ENCODE measurements around the gene TNFSF8.

TNFSF8 gene

DNA sequence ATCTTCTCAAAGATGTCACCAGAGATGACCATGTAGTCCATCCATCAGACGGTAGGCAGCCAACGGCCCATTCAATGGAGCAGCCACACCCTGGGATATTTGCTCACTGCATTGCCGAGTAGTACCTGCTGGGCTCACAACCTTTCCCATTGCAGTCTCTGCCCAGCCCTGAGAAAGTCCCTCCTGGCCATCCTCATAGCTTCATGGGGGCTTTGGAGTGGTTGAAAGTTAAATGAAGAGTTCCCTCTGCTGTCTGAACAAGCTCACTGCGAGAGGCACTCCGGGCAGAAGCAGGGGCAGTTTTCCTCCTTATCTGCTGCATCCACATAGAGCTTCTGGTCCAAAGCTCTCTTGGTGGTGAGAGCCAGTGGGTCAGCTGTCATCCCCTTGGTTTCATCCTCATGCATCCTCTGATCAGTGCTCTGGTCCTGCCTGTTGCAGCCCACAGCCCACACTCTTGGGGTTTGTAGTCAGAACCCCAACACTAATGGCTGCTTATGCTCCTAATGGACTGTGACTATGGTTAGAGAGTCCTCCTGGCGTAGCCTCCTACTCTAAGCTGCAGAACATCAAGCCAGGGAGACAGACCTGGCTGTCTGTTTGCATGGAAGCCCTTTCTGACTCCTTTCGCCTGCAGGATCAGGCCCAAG lies 23.3 kb downstream of the TNFSF8 start:
- peak; percentile 58 for DNase-seq (ENCODE audit: low read depth, low spot score)
- Histone ChIP-seq H3K27me3 (ENCODE audit: control insufficient read depth, insufficient read depth, low read length) (no peaks in the 10 kb centered on the region), H3K9me3 (ENCODE audit: control insufficient read depth, insufficient read depth, low read length) (no peaks in the 10 kb centered on the region), H3K4me3 (ENCODE audit: low read length) (no peak overlapping the region), H3K27ac (ENCODE audit: low read length) (no peak overlapping the region), H3K36me3 (ENCODE audit: control insufficient read depth, insufficient read depth, low read length) (no peaks in the 10 kb centered on the region), H3K4me1 (ENCODE audit: control insufficient read depth, insufficient read depth, low read length) (no peaks in the 10 kb centered on the region)
- WGBS (ENCODE audit: insufficient coverage, insufficient read length), result no CpG with 5 or more reads among the region's 7 CpGs

- no peak overlapping the region for H3K4me3 ChIP-seq (ENCODE audit: low read length)
- no peaks in the 10 kb centered on the region for H3K4me1 ChIP-seq (ENCODE audit: control insufficient read depth, insufficient read depth, low read length)
- no peak for DNase-seq (ENCODE audit: low read depth, low spot score)
- no peaks in the 10 kb centered on the region for H3K36me3 ChIP-seq (ENCODE audit: control insufficient read depth, insufficient read depth, low read length)
- H3K9me3 ChIP-seq (ENCODE audit: control insufficient read depth, insufficient read depth, low read length), result no peaks in the 10 kb centered on the region
- no peak overlapping the region for H3K27ac ChIP-seq (ENCODE audit: low read length)
- no CpG with 5 or more reads among the region's 7 CpGs for WGBS (ENCODE audit: insufficient coverage, insufficient read length)
- no peaks in the 10 kb centered on the region for H3K27me3 ChIP-seq (ENCODE audit: control insufficient read depth, insufficient read depth, low read length)
Measured at GRCh38 chr9:114905170-114905940, 25.0 kb downstream of the TNFSF8 start.

- DNase-seq (ENCODE audit: low read depth, low spot score), result no peak
- Histone ChIP-seq H3K4me1 (ENCODE audit: control insufficient read depth, insufficient read depth, low read length) (no peaks in the 10 kb centered on the region), H3K27ac (ENCODE audit: low read length) (no peak overlapping the region), H3K9me3 (ENCODE audit: control insufficient read depth, insufficient read depth, low read length) (no peaks in the 10 kb centered on the region), H3K4me3 (ENCODE audit: low read length) (no peak overlapping the region), H3K27me3 (ENCODE audit: control insufficient read depth, insufficient read depth, low read length) (no peaks in the 10 kb centered on the region), H3K36me3 (ENCODE audit: control insufficient read depth, insufficient read depth, low read length) (no peaks in the 10 kb centered on the region)
- no CpG with 5 or more reads among the region's 4 CpGs for WGBS (ENCODE audit: insufficient coverage, insufficient read length)
Measured at GRCh38 chr9:114902786-114903524, 27.4 kb downstream of the TNFSF8 start.

DNA sequence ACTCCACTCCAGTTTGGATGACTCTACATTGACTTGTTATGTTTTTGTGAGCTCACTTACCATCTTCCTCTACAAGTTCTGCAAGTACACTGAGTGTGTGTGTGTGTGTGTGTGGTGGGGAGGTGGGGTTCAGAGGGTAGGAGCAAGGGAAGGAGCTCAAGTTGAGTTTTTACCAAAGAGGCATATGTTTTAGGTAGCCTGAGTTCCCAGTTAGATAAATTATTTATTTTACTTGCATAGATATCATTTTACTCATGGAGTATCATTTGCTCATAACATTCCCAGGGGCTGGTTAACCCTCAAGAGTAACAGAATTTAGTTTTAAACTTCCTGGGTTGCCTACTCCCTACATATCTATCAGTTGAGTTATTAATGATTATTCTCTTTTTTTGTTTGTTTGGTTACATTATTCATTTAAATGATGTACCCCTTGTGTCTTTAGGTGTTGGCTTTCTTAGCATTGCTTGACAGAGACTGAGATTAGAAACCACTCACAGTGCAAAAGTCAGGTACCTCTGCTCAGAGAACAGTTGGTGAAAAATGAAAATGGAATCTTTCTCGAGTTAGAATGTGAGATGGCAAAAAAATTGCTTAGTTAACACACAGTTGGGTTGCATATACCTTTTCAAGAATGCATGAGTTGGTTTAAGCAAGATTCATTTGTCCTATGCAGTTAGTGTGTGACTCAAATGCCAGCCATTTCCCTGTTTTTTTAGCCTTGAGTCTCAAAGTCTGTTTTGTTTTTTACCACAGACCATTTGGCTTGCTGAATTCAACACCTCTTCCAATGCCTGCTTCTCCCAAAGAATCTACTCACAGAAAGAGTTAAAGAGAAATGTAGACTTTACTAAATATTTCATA lies 29.2 kb downstream of the TNFSF8 start:
- Histone ChIP-seq H3K9me3 (ENCODE audit: control insufficient read depth, insufficient read depth, low read length) (no peaks in the 10 kb centered on the region), H3K27me3 (ENCODE audit: control insufficient read depth, insufficient read depth, low read length) (no peaks in the 10 kb centered on the region), H3K4me1 (ENCODE audit: control insufficient read depth, insufficient read depth, low read length) (no peaks in the 10 kb centered on the region), H3K36me3 (ENCODE audit: control insufficient read depth, insufficient read depth, low read length) (no peaks in the 10 kb centered on the region), H3K27ac (ENCODE audit: low read length) (no peak overlapping the region), H3K4me3 (ENCODE audit: low read length) (no peak overlapping the region)
- no CpG with 5 or more reads among the region's 1 CpG for WGBS (ENCODE audit: insufficient coverage, insufficient read length)
- no peak for DNase-seq (ENCODE audit: low read depth, low spot score)

- H3K27ac ChIP-seq (ENCODE audit: low read length), result no peak overlapping the region
- no peak overlapping the region for H3K4me3 ChIP-seq (ENCODE audit: low read length)
- H3K9me3 ChIP-seq (ENCODE audit: control insufficient read depth, insufficient read depth, low read length), result no peaks in the 10 kb centered on the region
- H3K27me3 ChIP-seq (ENCODE audit: control insufficient read depth, insufficient read depth, low read length), result no peaks in the 10 kb centered on the region
- DNase-seq (ENCODE audit: low read depth, low spot score), result no peak
- H3K4me1 ChIP-seq (ENCODE audit: control insufficient read depth, insufficient read depth, low read length), result no peaks in the 10 kb centered on the region; the same call in 1 of the 2 replicates
- H3K36me3 ChIP-seq (ENCODE audit: control insufficient read depth, insufficient read depth, low read length), result no peaks in the 10 kb centered on the region
Measured at GRCh38 chr9:114899995-114900394, 30.4 kb downstream of the TNFSF8 start.

DNA sequence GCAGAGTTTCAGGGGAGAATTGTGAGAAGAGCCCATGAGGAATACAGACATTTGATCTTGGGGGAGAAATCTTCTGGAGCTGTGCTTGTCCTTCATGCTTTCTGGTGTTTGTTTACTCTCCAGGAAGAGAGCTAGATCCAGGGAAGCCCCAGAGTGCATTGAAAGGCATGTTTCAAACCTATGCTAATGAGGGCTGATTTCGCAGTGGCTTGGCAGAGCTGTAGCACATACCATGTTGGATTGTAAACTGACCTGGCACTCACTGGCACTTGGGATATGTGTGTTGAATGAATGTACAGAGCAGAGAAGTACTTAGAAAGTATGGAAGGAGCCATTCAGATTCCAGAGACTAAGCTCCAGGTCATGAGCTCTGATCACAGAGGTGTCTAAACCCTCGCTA lies 30.9 kb downstream of the TNFSF8 start:
- H3K27ac ChIP-seq (ENCODE audit: low read length), result no peak overlapping the region
- DNase-seq (ENCODE audit: low read depth, low spot score), result no peak
- no peaks in the 10 kb centered on the region for H3K36me3 ChIP-seq (ENCODE audit: control insufficient read depth, insufficient read depth, low read length)
- no peaks in the 10 kb centered on the region for H3K27me3 ChIP-seq (ENCODE audit: control insufficient read depth, insufficient read depth, low read length)
- no peak overlapping the region for H3K4me3 ChIP-seq (ENCODE audit: low read length)
- WGBS (ENCODE audit: insufficient coverage, insufficient read length), result no CpG with 5 or more reads among the region's 2 CpGs
- no peaks in the 10 kb centered on the region for H3K9me3 ChIP-seq (ENCODE audit: control insufficient read depth, insufficient read depth, low read length)
- no peaks in the 10 kb centered on the region; the same call in 1 of the 2 replicates for H3K4me1 ChIP-seq (ENCODE audit: control insufficient read depth, insufficient read depth, low read length)

DNA sequence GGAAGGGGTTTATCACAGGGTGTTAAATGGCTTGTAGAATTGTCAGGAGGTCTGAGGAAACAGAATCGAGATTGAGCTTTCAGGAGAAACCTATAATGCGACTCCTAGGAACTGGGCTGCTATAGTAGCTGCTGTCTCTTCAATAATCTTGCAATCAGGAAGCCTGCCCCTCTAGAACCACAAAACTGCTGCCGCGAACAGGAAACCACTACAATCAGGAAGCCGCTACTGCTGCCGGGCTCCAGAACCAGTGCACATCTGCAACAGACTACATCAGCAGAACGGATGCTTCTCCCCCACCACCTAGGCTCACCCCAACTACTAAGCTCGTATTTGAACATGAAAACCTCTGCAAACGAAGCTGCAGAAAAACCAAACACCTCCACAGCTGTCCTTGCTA lies 31.6 kb downstream of the TNFSF8 start:
- Histone ChIP-seq H3K9me3 (ENCODE audit: control insufficient read depth, insufficient read depth, low read length) (no peaks in the 10 kb centered on the region), H3K4me1 (ENCODE audit: control insufficient read depth, insufficient read depth, low read length) (no peaks in the 10 kb centered on the region; the same call in 1 of the 2 replicates), H3K4me3 (ENCODE audit: low read length) (no peak overlapping the region), H3K27ac (ENCODE audit: low read length) (no peak overlapping the region), H3K27me3 (ENCODE audit: control insufficient read depth, insufficient read depth, low read length) (no peaks in the 10 kb centered on the region), H3K36me3 (ENCODE audit: control insufficient read depth, insufficient read depth, low read length) (no peaks in the 10 kb centered on the region)
- no CpG with 5 or more reads among the region's 9 CpGs for WGBS (ENCODE audit: insufficient coverage, insufficient read length)
- DNase-seq (ENCODE audit: low read depth, low spot score), result no peak

GRCh38 chr9:114897196-114897595 lies 33.2 kb downstream of the TNFSF8 start:
- no peak overlapping the region for H3K27ac ChIP-seq (ENCODE audit: low read length)
- no peaks in the 10 kb centered on the region for H3K27me3 ChIP-seq (ENCODE audit: control insufficient read depth, insufficient read depth, low read length)
- H3K9me3 ChIP-seq (ENCODE audit: control insufficient read depth, insufficient read depth, low read length), result no peaks in the 10 kb centered on the region
- no peaks in the 10 kb centered on the region; the same call in 1 of the 2 replicates for H3K4me1 ChIP-seq (ENCODE audit: control insufficient read depth, insufficient read depth, low read length)
- no peaks in the 10 kb centered on the region for H3K36me3 ChIP-seq (ENCODE audit: control insufficient read depth, insufficient read depth, low read length)
- DNase-seq (ENCODE audit: low read depth, low spot score), result no peak
- H3K4me3 ChIP-seq (ENCODE audit: low read length), result no peak overlapping the region
- WGBS (ENCODE audit: insufficient coverage, insufficient read length), result no CpG with 5 or more reads among the region's 3 CpGs

DNA sequence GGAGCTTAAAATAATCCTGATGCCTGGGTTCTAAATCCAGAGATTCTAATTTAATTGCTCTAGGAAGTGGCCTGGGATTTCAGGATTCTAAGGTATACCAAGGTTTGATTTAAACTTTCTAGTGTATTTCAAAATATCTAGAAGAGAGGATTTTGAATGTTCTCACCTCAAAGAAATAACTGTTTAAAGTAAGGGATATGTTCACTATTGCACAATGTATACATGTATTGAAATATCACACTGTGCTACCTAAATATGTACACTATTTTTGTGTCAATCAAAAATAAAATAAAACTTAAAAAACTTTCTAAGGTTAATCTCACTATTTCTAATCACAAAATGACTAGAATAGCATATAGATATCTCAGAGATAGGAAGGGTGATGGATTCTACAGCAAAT lies 34.0 kb downstream of the TNFSF8 start:
- no peaks in the 10 kb centered on the region for H3K9me3 ChIP-seq (ENCODE audit: control insufficient read depth, insufficient read depth, low read length)
- H3K36me3 ChIP-seq (ENCODE audit: control insufficient read depth, insufficient read depth, low read length), result no peaks in the 10 kb centered on the region
- no peaks in the 10 kb centered on the region for H3K27me3 ChIP-seq (ENCODE audit: control insufficient read depth, insufficient read depth, low read length)
- H3K27ac ChIP-seq (ENCODE audit: low read length), result no peak overlapping the region
- H3K4me1 ChIP-seq (ENCODE audit: control insufficient read depth, insufficient read depth, low read length), result no peaks in the 10 kb centered on the region; the same call in 1 of the 2 replicates
- DNase-seq (ENCODE audit: low read depth, low spot score), result no peak
- H3K4me3 ChIP-seq (ENCODE audit: low read length), result no peak overlapping the region

DNA sequence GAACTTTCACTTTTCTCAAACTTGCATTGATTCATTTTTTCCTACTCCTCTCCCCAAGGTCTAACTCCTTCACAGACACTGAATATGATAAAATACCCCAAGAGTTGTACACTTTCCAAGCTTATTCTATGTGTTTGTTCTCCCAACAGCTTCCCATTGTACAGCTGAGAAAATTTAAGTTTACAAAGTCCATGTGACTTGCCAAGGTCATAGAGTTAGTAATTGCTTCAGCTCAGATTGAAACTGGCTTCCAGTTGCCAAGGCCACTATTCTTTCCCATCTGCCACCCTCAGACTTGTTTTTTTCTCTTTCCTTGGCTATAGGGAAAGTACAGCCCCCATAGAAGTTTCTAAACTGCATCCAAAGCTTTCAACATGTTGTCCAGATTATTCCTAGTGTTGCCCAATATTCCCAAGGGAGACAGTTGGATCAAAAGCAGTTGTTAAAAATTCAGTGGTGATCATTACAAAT lies 34.8 kb downstream of the TNFSF8 start:
- no peak overlapping the region for H3K27ac ChIP-seq (ENCODE audit: low read length)

More for the DNA sequence above, 34.8 kb downstream of the TNFSF8 start:
- no peaks in the 10 kb centered on the region; the same call in 1 of the 2 replicates for H3K4me1 ChIP-seq (ENCODE audit: control insufficient read depth, insufficient read depth, low read length)
- no peaks in the 10 kb centered on the region for H3K36me3 ChIP-seq (ENCODE audit: control insufficient read depth, insufficient read depth, low read length)
- H3K27me3 ChIP-seq (ENCODE audit: control insufficient read depth, insufficient read depth, low read length), result no peaks in the 10 kb centered on the region
- no peak for DNase-seq (ENCODE audit: low read depth, low spot score)
- H3K9me3 ChIP-seq (ENCODE audit: control insufficient read depth, insufficient read depth, low read length), result no peaks in the 10 kb centered on the region
- no peak overlapping the region for H3K4me3 ChIP-seq (ENCODE audit: low read length)

Data from iPS DF 6.9 (cell line).